K562 (cell line): ENCODE data around the gene ABRAXAS1. TPM values are rescaled to one million over a fixed set of nuclear protein-coding genes. Genes with fewer than 3 reads are reported as not detected.

Source experiments
- AFF1 ChIP-seq, 2 experiments: fragments of 450-650 bp; IDR thresholded peaks; 2 replicates each; pipeline ENCODE4 v1.6.1; 2018; ENCODE audit warnings: mild to moderate bottlenecking in 2 of 2, low read depth in 1 of 2; ENCODE audit not compliant: partially characterized antibody in 2 of 2
- ATF3 ChIP-seq, 2 experiments: fragments of 450-650 bp in 1 of 2; sonication (generic) in 1 of 2; formaldehyde crosslinking in 1 of 2; IDR thresholded peaks in 1 of 2; conservative IDR thresholded peaks in 1 of 2; 2 replicates each; pipeline versions ENCODE4 v1.6.1 to v1.8.1; 2016 to 2023; ENCODE audit warnings: mild to moderate bottlenecking in 2 of 2, moderate library complexity in 2 of 2, inconsistent platforms in 1 of 2, missing genetic modification reagents in 1 of 2
- ATF7 ChIP-seq: fragments of 450-650 bp; IDR thresholded peaks from 2 replicates; pipeline ENCODE4 v1.7.1; 2014; ENCODE audit warnings: mild to moderate bottlenecking, moderate library complexity
- CEBPZ ChIP-seq: fragments of 150-350 bp; IDR thresholded peaks from 2 replicates; pipeline ENCODE4 v1.6.1; 2014; ENCODE audit warnings: low read depth, mild to moderate bottlenecking, low read length, borderline replicate concordance
- ESRRB ChIP-seq: fragments of 250-450 bp; sonication (Bioruptor Pico); IDR thresholded peaks from 2 replicates; pipeline ENCODE4 v1.5.0; 2020; ENCODE audit warnings: mild to moderate bottlenecking, moderate library complexity, borderline replicate concordance
- SMARCB1 ChIP-seq: IDR thresholded peaks from 2 replicates; pipeline ENCODE4 v1.6.1; 2011; ENCODE audit warnings: improper control_type of control experiment, low read depth; ENCODE audit not compliant: insufficient read length
- SP1 ChIP-seq: sonication (generic); formaldehyde crosslinking; IDR thresholded peaks from 2 replicates; pipeline ENCODE4 v1.8.1; 2022; ENCODE audit warnings: mild to moderate bottlenecking, missing genetic modification reagents
- TSC22D4 ChIP-seq: fragments of 450-650 bp; IDR thresholded peaks from 2 replicates; pipeline ENCODE4 v1.6.1; 2016; ENCODE audit warnings: missing genetic modification characterization, missing biosample characterization, control low read depth
- ZBTB12 ChIP-seq: fragments of 250-450 bp; sonication (Bioruptor Pico); IDR thresholded peaks from 2 replicates; pipeline ENCODE4 v1.4.0; 2020
- ZNF184 ChIP-seq: sonication (generic); formaldehyde crosslinking; IDR thresholded peaks from 2 replicates; pipeline ENCODE4 v1.5.0; 2020; ENCODE audit warnings: missing genetic modification reagents
- ZNF274 ChIP-seq: IDR thresholded peaks from 2 replicates; pipeline ENCODE4 v1.6.1; 2011; ENCODE audit warnings: low read depth, mild to moderate bottlenecking, low read length, moderate library complexity, borderline replicate concordance
- ZNF695 ChIP-seq: fragments of 450-650 bp; formaldehyde crosslinking; IDR thresholded peaks from 2 replicates; pipeline ENCODE4 v1.4.0; 2020; ENCODE audit warnings: mild to moderate bottlenecking, moderate library complexity
- ZNF766 ChIP-seq: fragments of 200-800 bp; sonication (Bioruptor generic); conservative IDR thresholded peaks from 2 replicates; pipeline ENCODE4 v1.6.1; 2016; ENCODE audit warnings: missing genetic modification characterization, missing compliant biosample characterization
- polyA plus RNA-seq, 8 experiments: library from polyadenylated mRNA; depleted of rRNA in 4 of 8; stranded (reverse) in 5 of 8; unstranded in 3 of 8; fragments of >200 nt; fragmentation: Nextera tagmentation in 2 of 8; fragmentation: Illumina TruSeq in 1 of 8; extraction: Ambion mirVana in 2 of 8; extraction: Trizol in 1 of 8; gene quantifications; 2 replicates each; pipeline versions ENCODE4 v1.2.1 to v1.2.3, GENCODE V29; 2011 to 2014; ENCODE audit warnings: inconsistent platforms in 1 of 8, missing spikeins in 1 of 8
- total RNA-seq, 7 experiments: library from RNA; depleted of rRNA in 6 of 7; stranded (reverse); fragments of >200 nt in 6 of 7; fragmentation: Illumina TruSeq in 2 of 7; extraction: Trizol in 2 of 7; gene quantifications; 2 replicates each; pipeline versions ENCODE4 v1.2.1 to v1.2.3, GENCODE V29; 2011 to 2021; ENCODE audit warnings: low replicate concordance in 1 of 7

Gene ABRAXAS1
- total and polyA plus RNA-seq, 9 of the 15 experiments (the other 6 are each of a cell fraction or from before 2014, with no cell fraction given) = 10.8 to 48.3 (median 22.1) TPM

GRCh38 chr4:83484500-83485461 lies at the start of gene ABRAXAS1 (continued):
- no peak for TF ChIP-seq ZBTB12
- no peak for TF ChIP-seq CEBPZ
- peak; percentile 73; the same call in 1 of the 2 replicates for TF ChIP-seq ATF7
- TF ChIP-seq ZNF695 = no peak
- TF ChIP-seq ZNF766 = no peak; the same call in 1 of the 2 replicates
- TF ChIP-seq ZNF274 = no peak
- TF ChIP-seq SP1 = peak; percentile 74
- no peak for TF ChIP-seq ESRRB
- TF ChIP-seq SMARCB1 = no peak
- TF ChIP-seq ZNF184 = no peak
- no peak for TF ChIP-seq AFF1 (IDR thresholded peaks at IDR 0.05; ENCODE audit: low read depth in 1 of 2, partially characterized antibody in 2 of 2)
- no peak for TF ChIP-seq TSC22D4 (tag)
- no peak for TF ChIP-seq ATF3 (IDR thresholded peaks at IDR 0.05)
- TF ChIP-seq ATF3 (CRISPR knock-in tag; conservative IDR thresholded peaks at IDR 0.05) = 0 out of 2 replicates have a peak, but pooled peaks have one; percentile 49
